ENCODE measurements around the gene DMAC1. TPM values are rescaled to one million over a fixed set of nuclear protein-coding genes. Genes with fewer than 3 reads are reported as not detected.

Gene DMAC1
- total RNA-seq, 2 experiments from 2014 or later, result 58.6 to 61.0 TPM

DNA sequence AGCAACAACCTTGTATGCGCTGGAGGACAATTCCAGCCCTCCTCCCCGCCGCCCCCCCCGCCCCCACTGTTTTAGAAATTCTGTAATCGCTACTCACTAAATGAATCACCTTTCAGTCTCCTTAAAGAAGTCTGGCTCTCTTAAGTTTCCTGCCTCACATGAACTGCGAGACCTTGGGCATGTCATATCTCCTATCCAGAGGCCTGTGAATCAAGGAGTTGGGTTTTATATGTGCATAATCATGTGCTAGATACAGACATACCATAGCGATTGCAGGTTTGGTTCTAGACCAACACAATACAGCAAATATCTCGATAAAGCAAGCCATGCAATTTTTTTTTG is 337 bp upstream of the DMAC1 start:
- Mint-ChIP-seq H3K4me1 (ENCODE audit: low read depth) (peaks cover 24% of the 10 kb centered on the region), H3K4me3 (peak overlapping the region; percentile 95), H3K36me3 (ENCODE audit: low read depth) (peaks cover 26% of the 10 kb centered on the region), H3K27me3 (no peaks in the 10 kb centered on the region), H3K27ac (peak overlapping the region; percentile 97), H3K9me3 (no peaks in the 10 kb centered on the region)
- ATAC-seq (peak; percentile 40), DNase-seq (peak; percentile 16)
- intact Hi-C loops (cut with micrococcal nuclease), result loop anchor here (5.0 kb wide), 1 partner anchor 177 kb away; no protein-coding TSS in a partner anchor
- ChIA-PET CTCF (no interaction called here), POLR2A (interaction anchor here (1.1 kb wide), 1 partner anchor 11 kb away, joined by 4 read pairs; no protein-coding TSS in a partner anchor)
- TF ChIP-seq, protein P1, sequence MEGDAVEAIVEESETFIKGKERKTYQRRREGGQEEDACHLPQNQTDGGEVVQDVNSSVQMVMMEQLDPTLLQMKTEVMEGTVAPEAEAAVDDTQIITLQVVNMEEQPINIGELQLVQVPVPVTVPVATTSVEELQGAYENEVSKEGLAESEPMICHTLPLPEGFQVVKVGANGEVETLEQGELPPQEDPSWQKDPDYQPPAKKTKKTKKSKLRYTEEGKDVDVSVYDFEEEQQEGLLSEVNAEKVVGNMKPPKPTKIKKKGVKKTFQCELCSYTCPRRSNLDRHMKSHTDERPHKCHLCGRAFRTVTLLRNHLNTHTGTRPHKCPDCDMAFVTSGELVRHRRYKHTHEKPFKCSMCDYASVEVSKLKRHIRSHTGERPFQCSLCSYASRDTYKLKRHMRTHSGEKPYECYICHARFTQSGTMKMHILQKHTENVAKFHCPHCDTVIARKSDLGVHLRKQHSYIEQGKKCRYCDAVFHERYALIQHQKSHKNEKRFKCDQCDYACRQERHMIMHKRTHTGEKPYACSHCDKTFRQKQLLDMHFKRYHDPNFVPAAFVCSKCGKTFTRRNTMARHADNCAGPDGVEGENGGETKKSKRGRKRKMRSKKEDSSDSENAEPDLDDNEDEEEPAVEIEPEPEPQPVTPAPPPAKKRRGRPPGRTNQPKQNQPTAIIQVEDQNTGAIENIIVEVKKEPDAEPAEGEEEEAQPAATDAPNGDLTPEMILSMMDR (IDR thresholded peaks at IDR 0.05), result no peak

DNA sequence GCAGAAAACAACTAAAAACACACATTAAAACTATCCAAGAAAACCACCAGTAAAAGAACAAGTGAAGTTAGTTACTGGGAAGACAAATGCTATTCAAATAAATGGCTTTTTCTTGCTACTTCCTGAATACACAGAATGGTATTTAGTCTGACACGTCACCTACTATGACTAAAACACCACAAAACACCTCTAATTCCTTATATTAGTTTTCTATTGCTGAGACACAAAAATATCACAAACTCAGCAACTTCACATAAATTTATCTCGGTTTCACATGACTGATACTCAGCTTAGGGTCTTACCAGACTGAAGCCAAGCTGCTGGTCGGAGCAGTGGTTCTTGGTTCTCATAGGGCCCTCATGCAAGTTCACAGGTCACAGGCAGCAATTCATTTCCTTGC is 5.4 kb downstream of the DMAC1 start:
- no peaks in the 10 kb centered on the region for H3K27me3 Mint-ChIP-seq
- H3K4me1 Mint-ChIP-seq (ENCODE audit: low read depth), result peaks cover 39% of the 10 kb centered on the region
- peaks cover 51% of the 10 kb centered on the region for H3K36me3 Mint-ChIP-seq (ENCODE audit: low read depth)
- POLR2A ChIA-PET, result interaction anchor here (0.6 kb wide), 1 partner anchor 436 kb away, joined by 3 read pairs; no protein-coding TSS in a partner anchor
- ATAC-seq, result peak; percentile 10
- CTCF ChIA-PET, result no interaction called here
- TF ChIP-seq, protein P1 (IDR thresholded peaks at IDR 0.05), result no peak
- intact Hi-C loops (cut with micrococcal nuclease), result no loop called here
- no peak for DNase-seq
- H3K4me3 Mint-ChIP-seq, result no peak overlapping the region
- no peaks in the 10 kb centered on the region for H3K9me3 Mint-ChIP-seq
- peak overlapping the region; percentile 72 for H3K27ac Mint-ChIP-seq

DNA sequence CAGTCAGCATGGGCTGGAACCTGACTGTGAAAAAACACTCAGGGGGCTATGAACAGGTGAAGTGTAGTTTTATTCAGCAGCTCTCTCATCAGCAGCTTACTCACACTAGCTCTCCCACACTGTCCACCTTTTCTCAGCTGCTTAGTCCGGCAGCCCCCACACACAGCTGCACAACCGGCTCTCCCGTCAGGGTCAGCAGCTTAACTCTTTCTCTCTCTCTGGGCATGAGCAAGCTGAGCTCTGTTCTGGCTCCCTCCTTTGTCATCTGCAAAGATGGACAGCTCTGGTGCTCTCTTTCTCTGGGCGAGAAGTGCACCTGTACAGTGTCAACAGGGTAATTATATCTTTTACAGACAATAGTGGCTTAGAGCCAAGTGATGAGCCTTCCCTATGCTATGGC is 8.2 kb downstream of the DMAC1 start:
- ChIA-PET CTCF (interaction anchor here (0.6 kb wide), 1 partner anchor 58 kb away, joined by 3 read pairs; no protein-coding TSS in a partner anchor), POLR2A (no interaction called here)
- no peak for DNase-seq
- Mint-ChIP-seq H3K4me3 (no peak overlapping the region), H3K27ac (no peak overlapping the region), H3K4me1 (ENCODE audit: low read depth) (peaks cover 27% of the 10 kb centered on the region), H3K27me3 (no peaks in the 10 kb centered on the region), H3K36me3 (ENCODE audit: low read depth) (peaks cover 40% of the 10 kb centered on the region), H3K9me3 (no peaks in the 10 kb centered on the region)
- ATAC-seq, result no peak
- intact Hi-C loops (cut with micrococcal nuclease), result no loop called here
- TF ChIP-seq, protein P1 (IDR thresholded peaks at IDR 0.05), result no peak

DNA sequence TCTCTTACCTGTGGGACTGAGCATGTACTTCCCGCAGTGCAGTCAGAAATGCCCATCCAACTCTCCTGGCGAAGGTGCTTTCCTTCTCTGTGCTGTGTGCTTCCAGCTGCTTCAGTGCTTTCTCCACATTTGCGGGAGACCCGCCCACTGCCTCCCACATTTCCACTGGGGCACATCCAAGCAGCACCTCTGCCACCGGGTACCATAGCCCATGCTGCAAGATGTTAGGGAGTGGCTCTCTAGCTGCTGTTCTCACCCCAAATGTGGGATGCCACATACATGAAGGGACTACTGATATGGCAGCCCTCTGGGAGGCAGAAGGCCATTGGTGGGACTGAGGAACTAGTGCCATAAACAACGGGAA is 8.8 kb downstream of the DMAC1 start:
- H3K9me3 Mint-ChIP-seq, result no peaks in the 10 kb centered on the region
- no peaks in the 10 kb centered on the region for H3K27me3 Mint-ChIP-seq
- intact Hi-C loops (cut with micrococcal nuclease), result no loop called here
- TF ChIP-seq, protein P1 (IDR thresholded peaks at IDR 0.05), result no peak
- peaks cover 22% of the 10 kb centered on the region for H3K4me1 Mint-ChIP-seq (ENCODE audit: low read depth)
- H3K27ac Mint-ChIP-seq, result no peak overlapping the region
- no peak overlapping the region for H3K4me3 Mint-ChIP-seq
- DNase-seq, result no peak
- H3K36me3 Mint-ChIP-seq (ENCODE audit: low read depth), result peaks cover 34% of the 10 kb centered on the region
- ATAC-seq, result no peak
- POLR2A ChIA-PET, result no interaction called here
- CTCF ChIA-PET, result interaction anchor here (0.6 kb wide), 1 partner anchor 57 kb away, joined by 3 read pairs; no protein-coding TSS in a partner anchor

DNA sequence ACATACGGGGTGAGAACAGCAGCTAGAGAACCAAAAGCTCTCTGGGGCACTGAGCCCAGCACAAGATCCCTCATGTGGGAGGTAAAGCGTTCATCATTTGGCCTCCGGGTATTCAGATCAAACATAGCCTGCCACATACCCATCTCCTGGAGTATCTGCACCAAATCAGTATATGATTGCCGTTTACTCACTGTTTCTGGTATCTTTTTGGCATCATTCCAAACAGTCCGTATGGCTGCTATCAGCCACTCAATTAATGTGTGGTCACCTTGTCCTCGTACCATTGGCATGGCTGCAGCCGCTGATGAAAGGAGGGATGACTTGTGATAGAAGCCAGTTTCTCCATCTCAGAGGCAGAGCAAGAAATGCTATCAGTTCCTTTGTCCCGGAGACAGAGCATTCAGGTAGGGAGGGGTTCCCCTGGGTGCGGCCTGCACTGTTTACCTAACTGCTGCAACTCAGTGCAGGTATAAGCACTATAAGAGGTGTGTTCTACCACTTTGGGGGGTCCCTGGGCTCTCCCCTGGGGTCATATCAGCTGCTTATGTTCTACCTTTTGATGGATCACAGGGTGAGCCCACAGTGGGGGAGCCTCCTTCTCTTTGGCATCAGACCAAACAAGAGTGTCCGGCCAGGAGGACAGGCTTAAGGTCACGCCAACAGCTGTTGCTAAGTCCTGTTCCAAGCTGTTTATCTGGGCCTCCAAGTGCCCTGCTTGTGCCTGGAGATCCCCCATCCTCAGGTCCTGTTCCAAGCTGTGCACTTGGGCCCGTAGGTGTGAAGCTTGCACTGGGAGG is 9.4 kb downstream of the DMAC1 start:
- Mint-ChIP-seq H3K9me3 (no peaks in the 10 kb centered on the region), H3K4me3 (no peak overlapping the region), H3K4me1 (ENCODE audit: low read depth) (peaks cover 19% of the 10 kb centered on the region), H3K27ac (no peak overlapping the region), H3K36me3 (ENCODE audit: low read depth) (peaks cover 31% of the 10 kb centered on the region), H3K27me3 (no peaks in the 10 kb centered on the region)
- TF ChIP-seq, protein P1 (IDR thresholded peaks at IDR 0.05), result no peak
- intact Hi-C loops (cut with micrococcal nuclease), result no loop called here
- ATAC-seq (no peak), DNase-seq (no peak)
- CTCF ChIA-PET, result no interaction called here
- POLR2A ChIA-PET, result no interaction called here
